Measurements from ENCODE around the gene RAB3IL1. TPM values are rescaled to one million over a fixed set of nuclear protein-coding genes. Genes with fewer than 3 reads are reported as not detected.
A peak's percentile ranks its signal among the peaks of the same experiment; 100 is the strongest.

RAB3IL1 gene
- total RNA-seq, 3 donors from 2014 or later, result 11.7 to 27.9 (median 22.6) TPM

DNA sequence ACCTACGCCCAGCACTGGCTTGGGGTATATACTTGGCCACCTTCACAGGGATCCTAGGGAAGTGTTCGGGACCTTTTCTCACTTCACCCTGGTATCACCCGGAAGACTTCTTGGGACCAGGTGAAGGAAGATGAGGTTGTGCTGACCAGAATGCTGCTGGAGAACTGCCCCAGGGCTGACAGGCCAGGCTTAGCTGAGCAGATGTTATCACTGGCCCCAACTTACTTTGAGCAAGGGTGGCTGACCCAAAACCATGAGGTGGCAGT is 45.6 kb upstream of the RAB3IL1 start:
- Histone ChIP-seq H3K27me3 (no peaks in the 10 kb centered on the region), H3K9me3 (no peaks in the 10 kb centered on the region), H3K36me3 (no peaks in the 10 kb centered on the region), H3K4me3 (peak overlapping the region in 1 of 3 donors; percentile 85), H3K27ac (peak overlapping the region; percentile 98 to 100), H3K4me1 (peaks cover 9 to 10% of the 10 kb centered on the region in 2 donors)
- DNase-seq (ENCODE audit: low spot score in 2 of 2), result no peak
- intact Hi-C loops (cut with DNase I; ENCODE audit: low total_unique reads), result no loop called here
- TF ChIP-seq POLR2AphosphoS5 (IDR thresholded peaks at IDR 0.05), result peak in 1 of 3 donors; percentile 75
- no peak for TF ChIP-seq POLR2A (IDR thresholded peaks at IDR 0.05)

DNA sequence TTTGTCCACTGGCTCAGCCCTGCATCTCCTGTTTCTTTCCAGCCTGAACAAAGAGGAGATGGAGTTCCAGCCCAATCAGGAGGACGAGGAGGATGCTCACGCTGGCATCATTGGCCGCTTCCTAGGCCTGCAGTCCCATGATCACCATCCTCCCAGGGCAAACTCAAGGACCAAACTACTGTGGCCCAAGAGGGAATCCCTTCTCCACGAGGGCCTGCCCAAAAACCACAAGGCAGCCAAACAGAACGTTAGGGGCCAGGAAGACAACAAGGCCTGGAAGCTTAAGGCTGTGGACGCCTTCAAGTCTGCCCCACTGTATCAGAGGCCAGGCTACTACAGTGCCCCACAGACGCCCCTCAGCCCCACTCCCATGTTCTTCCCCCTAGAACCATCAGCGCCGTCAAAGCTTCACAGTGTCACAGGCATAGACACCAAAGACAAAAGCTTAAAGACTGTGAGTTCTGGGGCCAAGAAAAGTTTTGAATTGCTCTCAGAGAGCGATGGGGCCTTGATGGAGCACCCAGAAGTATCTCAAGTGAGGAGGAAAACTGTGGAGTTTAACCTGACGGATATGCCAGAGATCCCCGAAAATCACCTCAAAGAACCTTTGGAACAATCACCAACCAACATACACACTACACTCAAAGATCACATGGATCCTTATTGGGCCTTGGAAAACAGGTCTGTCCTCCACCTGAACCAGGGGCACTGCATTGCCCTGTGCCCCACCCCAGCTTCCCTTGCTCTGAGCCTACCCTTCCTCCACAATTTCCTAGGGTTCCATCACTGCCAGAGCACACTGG is 45.0 kb upstream of the RAB3IL1 start:
- no peak for DNase-seq (ENCODE audit: low spot score in 2 of 2)
- Histone ChIP-seq H3K4me1 (peaks cover 9 to 10% of the 10 kb centered on the region in 2 donors), H3K27me3 (no peaks in the 10 kb centered on the region), H3K4me3 (peak overlapping the region in 1 of 3 donors; percentile 85), H3K9me3 (no peaks in the 10 kb centered on the region), H3K27ac (peak overlapping the region; percentile 98 to 100), H3K36me3 (no peaks in the 10 kb centered on the region)
- no peak for TF ChIP-seq POLR2A (IDR thresholded peaks at IDR 0.05)
- TF ChIP-seq, protein P1, sequence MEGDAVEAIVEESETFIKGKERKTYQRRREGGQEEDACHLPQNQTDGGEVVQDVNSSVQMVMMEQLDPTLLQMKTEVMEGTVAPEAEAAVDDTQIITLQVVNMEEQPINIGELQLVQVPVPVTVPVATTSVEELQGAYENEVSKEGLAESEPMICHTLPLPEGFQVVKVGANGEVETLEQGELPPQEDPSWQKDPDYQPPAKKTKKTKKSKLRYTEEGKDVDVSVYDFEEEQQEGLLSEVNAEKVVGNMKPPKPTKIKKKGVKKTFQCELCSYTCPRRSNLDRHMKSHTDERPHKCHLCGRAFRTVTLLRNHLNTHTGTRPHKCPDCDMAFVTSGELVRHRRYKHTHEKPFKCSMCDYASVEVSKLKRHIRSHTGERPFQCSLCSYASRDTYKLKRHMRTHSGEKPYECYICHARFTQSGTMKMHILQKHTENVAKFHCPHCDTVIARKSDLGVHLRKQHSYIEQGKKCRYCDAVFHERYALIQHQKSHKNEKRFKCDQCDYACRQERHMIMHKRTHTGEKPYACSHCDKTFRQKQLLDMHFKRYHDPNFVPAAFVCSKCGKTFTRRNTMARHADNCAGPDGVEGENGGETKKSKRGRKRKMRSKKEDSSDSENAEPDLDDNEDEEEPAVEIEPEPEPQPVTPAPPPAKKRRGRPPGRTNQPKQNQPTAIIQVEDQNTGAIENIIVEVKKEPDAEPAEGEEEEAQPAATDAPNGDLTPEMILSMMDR (IDR thresholded peaks at IDR 0.05), result no peak
- no peak for TF ChIP-seq POLR2AphosphoS5 (IDR thresholded peaks at IDR 0.05)
- intact Hi-C loops (cut with DNase I; ENCODE audit: low total_unique reads), result no loop called here

GRCh38 chr11:61961570-61962212 is 44.3 kb upstream of the RAB3IL1 start:
- Histone ChIP-seq H3K9me3 (no peaks in the 10 kb centered on the region), H3K4me1 (peaks cover 9 to 10% of the 10 kb centered on the region in 2 donors), H3K4me3 (no peak overlapping the region), H3K27me3 (no peaks in the 10 kb centered on the region), H3K36me3 (no peaks in the 10 kb centered on the region), H3K27ac (peak overlapping the region; percentile 98 to 100)
- intact Hi-C loops (cut with DNase I; ENCODE audit: low total_unique reads), result no loop called here
- TF ChIP-seq POLR2AphosphoS5 (IDR thresholded peaks at IDR 0.05) (no peak), POLR2A (IDR thresholded peaks at IDR 0.05) (no peak)
- TF ChIP-seq, protein P1 (IDR thresholded peaks at IDR 0.05), result no peak
- DNase-seq (ENCODE audit: low spot score in 2 of 2), result no peak

DNA sequence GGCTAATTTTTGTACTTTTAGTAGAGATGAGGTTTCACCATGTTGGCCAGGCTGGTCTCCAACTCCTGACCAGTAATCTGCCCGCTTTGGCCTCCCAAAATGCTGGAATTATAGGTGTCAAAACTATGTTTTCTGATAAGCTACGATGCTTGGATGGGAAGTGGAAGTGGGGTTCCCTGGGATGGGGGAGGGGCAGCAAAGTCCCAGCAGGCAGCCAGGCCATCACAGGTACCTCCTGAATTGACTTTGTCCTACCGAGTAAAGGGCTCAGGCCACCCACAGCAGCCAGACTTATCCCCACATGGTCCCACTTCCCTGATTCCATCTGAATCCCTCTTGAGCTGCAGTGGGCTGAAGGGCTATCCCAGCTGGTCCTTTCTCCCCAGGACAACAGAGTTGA is 43.2 kb upstream of the RAB3IL1 start:
- intact Hi-C loops (cut with DNase I; ENCODE audit: low total_unique reads), result no loop called here
- Histone ChIP-seq H3K4me1 (peaks cover 10 to 13% of the 10 kb centered on the region in 2 donors), H3K9me3 (no peaks in the 10 kb centered on the region), H3K27ac (peak overlapping the region; percentile 60 to 98), H3K4me3 (no peak overlapping the region), H3K27me3 (no peaks in the 10 kb centered on the region), H3K36me3 (no peaks in the 10 kb centered on the region)
- TF ChIP-seq POLR2A (IDR thresholded peaks at IDR 0.05) (no peak), POLR2AphosphoS5 (IDR thresholded peaks at IDR 0.05) (no peak)
- DNase-seq (ENCODE audit: low spot score in 2 of 2), result no peak

GRCh38 chr11:61959678-61960077 is 42.3 kb upstream of the RAB3IL1 start:
- intact Hi-C loops (cut with DNase I; ENCODE audit: low total_unique reads), result loop anchor here (10.0 kb wide), 1 partner anchor 125 kb away; no protein-coding TSS in a partner anchor
- TF ChIP-seq POLR2AphosphoS5 (IDR thresholded peaks at IDR 0.05) (no peak), POLR2A (IDR thresholded peaks at IDR 0.05) (no peak)
- TF ChIP-seq, protein P1 (IDR thresholded peaks at IDR 0.05), result no peak
- H3K4me1 ChIP-seq, result peaks cover 10 to 16% of the 10 kb centered on the region in 2 donors
- no peaks in the 10 kb centered on the region for H3K9me3 ChIP-seq
- no peaks in the 10 kb centered on the region for H3K36me3 ChIP-seq
- H3K27me3 ChIP-seq, result no peaks in the 10 kb centered on the region
- H3K27ac ChIP-seq, result peak overlapping the region; percentile 12 to 25
- H3K4me3 ChIP-seq, result no peak overlapping the region
- no peak for DNase-seq (ENCODE audit: low spot score in 2 of 2)

DNA sequence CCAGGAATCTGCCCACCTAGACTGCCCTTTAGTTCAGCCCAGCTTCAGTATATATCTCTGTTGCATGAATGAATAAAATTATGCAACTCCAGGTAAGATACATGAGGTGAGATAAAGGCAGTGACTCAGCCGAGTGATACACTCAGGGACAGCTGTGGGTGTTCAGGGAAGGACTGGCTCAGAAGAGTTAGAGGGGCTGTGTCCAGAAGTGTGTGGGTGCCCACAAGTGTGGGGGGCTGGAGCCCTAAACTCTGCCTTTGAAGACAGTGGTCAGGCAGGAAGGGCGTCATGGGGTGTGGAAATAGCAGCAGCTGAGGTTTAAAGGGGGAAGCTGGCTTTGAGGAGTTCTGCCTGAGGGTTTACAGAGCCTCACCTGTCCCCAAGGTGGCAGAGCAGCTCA is 41.7 kb upstream of the RAB3IL1 start:
- intact Hi-C loops (cut with DNase I; ENCODE audit: low total_unique reads), result loop anchor here (10.0 kb wide), 1 partner anchor 126 kb away; no protein-coding TSS in a partner anchor
- Histone ChIP-seq H3K4me3 (no peak overlapping the region), H3K27ac (peak overlapping the region; percentile 12 to 25), H3K9me3 (no peaks in the 10 kb centered on the region), H3K4me1 (peaks cover 9 to 16% of the 10 kb centered on the region in 2 donors), H3K36me3 (no peaks in the 10 kb centered on the region), H3K27me3 (no peaks in the 10 kb centered on the region)
- TF ChIP-seq, protein P1 (IDR thresholded peaks at IDR 0.05), result no peak
- TF ChIP-seq POLR2AphosphoS5 (IDR thresholded peaks at IDR 0.05) (no peak), POLR2A (IDR thresholded peaks at IDR 0.05) (no peak)
- DNase-seq (ENCODE audit: low spot score in 2 of 2), result peak in 1 of 2 donors; percentile 13

Measured in breast epithelium (tissue), 4 donors.